Non-pigmented ciliary epithelial cell (primary cell): ENCODE results near the gene RBBP8NL.
"Not testable (repeated sequence)": the region's sequence is repeated elsewhere in the genome, so short reads cannot be mapped to it uniquely, and the experiment has no call there.

Source experiments
- DNase-seq: peaks from one replicate; pipeline ENCODE4 v3.0.0-alpha.2; 2010; ENCODE audit warnings: low read depth

Gene RBBP8NL

DNA sequence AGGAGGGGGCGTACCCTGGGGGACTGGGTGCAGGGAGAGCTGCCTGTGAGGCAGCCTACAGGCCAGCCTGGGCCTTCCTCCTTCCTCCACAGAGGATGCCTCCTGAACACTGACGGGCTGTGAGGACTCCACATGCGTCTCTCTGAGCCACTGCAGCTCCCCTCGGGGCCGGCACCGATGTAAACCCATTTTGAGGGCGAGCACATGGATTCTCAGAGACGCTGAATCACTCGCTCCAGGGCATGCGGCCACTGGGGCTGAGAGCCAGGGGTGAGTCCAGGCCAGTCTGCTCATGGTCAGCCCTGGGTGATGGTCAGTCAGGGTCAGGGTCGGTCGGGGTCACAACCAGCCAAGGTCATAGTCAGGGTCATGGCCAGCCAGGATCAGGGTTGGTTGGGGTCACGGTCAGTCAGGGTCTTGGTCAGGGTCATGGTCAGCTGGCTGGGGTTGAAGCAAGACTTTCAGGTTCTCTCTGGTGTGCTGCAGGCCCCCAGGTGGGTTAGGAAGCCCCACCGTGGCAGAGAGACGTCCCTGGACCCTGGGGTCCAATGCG is 14.7 kb upstream of the RBBP8NL start:
- DNase-seq, result no peak

DNA sequence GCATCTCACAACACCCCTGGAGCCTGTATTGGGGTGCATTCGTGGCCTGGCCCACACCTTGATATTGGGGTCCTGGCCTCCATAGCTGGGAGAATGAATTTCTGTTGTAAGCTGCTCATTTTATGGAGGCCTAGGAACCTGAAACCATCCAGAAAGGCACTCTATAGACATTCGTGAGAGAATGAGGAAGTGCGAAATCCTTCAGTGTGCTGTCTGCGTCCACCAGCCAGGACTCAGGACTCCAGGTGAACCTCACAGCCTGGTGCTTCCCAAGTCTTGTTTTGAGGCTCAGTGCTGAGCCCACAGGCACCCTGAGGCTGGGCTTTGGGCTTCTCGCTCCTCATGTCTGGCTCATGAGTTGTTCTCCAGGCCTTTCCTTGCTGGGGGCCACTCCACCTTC is 11.9 kb upstream of the RBBP8NL start:
- DNase-seq, result no peak

DNA sequence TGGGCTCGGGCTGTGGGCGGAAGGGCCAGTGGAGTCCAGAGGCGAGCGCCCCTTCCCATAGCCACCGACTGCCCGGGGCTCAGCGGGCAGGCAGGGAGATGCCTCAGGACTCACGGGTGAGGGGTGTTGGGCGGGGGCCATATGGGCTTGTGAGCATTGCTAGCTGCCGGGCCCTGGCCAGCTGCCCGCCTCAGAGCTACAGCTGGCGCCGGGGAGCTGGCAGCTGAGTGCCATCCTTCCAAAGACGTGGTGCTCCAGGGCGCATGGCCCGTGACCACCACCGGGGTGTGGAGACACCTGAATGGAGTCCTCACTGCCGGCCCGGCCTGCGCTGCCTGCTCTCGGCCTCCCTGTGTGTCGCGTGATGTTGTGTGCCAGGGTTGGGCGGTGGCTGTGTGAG is 10.6 kb upstream of the RBBP8NL start:
- DNase-seq, result no peak

DNA sequence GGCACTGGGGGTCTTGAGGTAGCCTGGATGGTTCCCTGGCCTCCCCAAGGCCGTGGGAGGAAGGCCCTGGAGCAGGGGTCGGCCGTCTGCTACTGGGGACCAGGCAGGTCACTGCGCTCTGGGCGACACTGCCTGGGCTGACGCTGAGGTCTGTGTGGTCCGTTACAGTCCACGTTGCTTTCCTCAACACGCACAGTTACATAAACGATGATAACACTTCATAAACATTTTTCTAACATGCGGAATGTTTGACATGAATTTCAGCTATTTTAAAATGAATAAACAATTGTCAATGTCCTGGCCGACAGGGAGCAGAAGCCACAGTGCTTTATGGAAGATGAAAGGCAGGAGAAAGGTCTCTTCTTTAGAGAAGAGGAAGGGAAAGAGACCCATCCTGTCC is 10.2 kb upstream of the RBBP8NL start:
- DNase-seq, result no peak

DNA sequence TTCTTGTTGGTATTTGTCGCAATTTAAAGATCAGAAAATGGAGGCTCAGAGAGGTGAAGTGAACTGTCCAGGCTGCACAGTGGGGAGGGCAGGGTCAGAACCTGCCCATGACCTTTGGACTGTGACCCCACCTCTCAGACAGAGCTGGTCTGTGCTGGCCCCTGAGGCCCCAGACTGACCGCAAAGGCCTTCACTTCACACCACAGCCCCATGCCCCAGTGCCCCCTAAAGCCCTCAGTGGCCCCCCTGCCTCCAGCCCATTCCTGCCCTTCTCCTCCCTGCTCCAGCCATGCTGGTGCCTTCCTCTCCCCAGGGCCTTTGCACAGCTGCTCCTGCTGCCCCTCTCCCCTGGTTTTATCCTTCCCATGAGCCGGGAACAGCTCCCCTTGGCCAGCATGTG is 9.4 kb upstream of the RBBP8NL start:
- DNase-seq, result no peak

DNA sequence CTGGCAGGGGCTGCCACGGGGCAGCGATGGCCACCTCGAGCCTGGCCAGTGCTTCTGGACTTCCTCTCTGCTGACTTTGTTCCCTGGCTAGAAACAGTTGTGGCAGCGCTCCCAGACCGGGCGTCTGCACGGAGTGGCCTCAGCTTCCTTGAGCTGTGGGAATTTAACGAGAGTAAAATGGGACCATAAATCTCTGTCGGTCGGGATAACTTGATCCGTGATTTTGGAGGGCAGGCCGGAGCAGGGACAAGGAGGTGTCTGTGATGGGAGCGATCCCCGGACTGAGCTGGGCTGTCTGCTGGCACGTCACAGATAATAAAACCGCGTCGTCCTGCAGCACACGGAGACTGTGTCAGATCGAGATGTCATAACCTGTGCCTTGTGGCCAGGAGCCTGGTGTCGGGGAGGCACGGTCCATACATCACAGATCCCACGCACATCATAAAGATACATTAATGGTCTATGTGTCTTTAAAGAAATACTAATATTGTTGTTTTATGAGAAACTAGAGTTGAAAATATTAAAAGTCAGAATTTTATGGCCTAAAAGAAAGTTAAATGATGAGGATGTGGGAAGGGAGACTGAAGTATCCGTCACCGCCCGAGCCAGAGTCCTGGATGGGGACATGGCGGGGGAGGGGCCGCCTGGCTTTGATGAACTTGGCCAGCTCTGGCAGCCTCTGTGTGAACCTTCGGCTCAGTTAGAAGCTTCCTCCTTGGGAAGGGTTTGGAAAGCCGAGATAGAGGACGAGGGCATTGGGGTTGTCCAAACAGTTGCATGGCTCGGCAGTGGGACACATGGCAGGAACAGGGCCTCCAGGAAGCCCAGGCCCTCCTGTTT is 6.5 kb upstream of the RBBP8NL start:
- DNase-seq, result no peak

DNA sequence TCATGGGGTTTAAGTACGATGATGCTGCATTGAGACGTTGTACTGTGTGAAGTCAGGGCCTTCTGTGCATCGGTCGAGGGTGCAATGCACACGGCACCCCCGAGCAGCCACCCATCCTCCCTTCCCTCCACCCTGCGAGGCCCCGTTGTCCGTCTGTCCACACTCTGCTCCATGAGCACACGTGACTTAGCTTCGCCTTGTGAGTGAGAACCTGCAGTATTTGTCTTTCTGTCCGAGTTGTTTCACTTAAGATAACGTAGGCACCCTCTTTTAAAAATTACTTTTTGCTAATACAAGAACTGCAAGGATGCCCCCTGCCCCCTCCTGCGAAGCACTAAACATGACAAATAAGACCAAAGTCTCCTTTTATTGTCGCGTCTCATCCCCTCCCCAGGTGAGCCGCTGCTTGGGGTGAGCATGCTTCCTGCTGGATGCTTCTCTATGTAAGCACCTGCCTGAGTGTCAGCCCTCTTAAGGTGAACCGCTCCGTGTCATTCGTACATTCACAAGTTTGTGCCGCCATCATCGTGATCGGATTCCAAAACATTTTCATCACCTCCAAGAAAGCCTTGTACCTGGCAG is 3.6 kb upstream of the RBBP8NL start:
- DNase-seq, result no peak

DNA sequence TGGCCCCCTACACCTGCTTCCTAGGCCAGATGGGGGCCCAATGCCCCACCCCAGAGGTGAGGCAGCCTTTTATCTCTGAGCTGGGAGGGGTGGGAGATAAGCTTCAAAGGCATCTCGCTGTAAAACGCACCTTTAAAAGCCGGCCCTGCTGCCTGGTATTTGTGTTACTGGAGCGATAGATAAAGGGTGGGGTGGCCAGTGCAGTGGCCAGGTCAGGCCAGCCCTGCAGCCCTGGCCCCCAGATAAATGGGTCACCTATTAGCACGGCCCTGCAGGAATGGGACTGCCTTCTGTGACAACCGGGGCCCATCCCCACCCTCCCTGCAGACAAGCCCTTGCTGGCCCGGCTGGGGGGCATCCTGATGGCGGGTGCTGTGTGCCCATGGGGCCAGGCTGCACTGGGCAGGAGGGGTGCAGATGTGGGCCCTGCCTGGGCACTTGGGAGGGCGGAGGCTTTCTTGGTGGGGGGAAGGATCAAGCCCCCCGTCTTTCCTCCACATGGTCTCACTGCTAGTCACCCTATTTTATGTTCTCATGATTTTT is 3.0 kb upstream of the RBBP8NL start:
- DNase-seq, result no peak

DNA sequence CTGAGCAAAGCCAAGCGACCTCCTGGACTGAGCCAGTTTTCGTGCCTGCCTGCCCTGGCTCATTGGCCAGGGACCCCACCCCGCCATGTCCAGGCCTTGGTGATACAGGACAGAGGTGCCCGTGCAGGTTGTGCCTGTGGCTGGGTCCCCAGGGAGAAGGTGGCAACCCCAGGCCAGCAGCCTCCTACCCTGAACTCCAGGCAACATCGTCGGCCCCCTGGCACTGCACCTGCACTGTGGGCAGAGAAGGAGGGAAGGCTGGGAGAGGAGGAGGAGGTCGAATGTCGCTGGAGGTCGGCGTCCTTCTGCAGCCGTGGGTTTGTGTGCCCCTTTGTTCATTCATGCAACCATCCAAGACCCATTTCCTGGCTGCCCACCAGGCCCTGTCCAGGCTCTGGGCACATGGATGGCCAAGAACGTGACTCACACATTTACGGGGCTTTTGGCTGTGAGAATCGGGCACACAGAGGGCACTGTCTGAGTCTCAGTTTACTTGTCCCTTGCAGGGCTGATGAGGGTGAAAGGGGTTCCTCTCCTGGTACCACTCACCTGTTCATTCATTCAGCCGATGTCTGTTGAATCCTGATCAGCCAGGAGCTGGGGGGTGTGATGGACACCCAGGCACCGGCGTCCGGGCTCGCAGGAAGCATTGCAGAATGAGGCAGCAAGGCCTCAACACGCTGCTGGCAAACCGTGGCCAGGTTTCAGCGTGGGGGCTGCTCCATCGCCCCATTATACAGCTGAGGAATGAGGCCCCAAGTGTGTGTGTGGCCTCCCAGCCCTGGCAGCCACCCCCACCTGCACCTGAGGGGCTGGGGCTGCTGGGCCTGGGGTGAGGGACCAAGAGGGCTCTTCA is 2.3 kb upstream of the RBBP8NL start:
- no peak for DNase-seq

DNA sequence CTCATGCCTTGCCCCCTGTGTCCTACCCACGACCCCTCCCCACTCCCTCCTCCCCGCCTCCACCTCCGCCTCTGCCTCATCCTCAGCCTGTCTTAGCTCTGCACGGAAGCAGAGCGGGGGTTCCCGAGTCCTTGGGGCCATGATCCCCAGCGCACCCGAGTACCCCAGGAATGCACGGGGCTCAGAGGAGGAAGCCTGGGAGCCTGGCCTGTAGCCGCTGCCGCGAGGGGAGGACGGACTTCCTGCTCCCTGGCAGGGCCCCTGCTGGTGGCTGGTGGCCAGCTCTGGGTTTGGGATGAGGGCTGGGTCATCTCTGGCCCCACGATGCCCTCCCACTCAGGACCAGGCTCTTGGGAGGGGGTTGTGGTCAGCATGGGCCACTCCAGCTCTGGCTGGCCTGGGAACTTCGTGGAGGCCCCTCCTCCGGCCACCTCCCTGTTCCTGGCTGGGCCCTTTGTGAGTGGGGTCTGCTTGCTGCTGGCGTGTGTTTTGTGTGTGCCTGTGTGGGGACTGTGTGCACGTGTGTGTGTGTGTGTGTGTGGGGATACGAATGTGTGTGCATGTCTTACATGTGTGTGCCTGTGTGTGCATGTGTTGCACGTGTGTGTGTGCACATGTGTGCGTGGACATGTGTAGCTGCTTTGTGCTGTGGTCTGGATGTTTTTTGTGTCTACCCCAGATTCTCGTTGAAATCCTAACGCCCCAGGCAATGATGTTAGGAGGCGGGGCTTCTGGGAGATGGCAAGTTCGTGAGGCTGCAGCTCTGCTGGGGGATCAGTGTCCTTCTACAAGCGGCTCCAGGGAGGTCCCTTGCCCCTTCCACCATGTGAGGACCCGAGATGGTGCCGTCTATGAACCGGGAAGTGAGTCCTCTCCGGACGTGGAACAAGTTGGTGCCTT is 1.3 kb upstream of the RBBP8NL start:
- no peak for DNase-seq

DNA sequence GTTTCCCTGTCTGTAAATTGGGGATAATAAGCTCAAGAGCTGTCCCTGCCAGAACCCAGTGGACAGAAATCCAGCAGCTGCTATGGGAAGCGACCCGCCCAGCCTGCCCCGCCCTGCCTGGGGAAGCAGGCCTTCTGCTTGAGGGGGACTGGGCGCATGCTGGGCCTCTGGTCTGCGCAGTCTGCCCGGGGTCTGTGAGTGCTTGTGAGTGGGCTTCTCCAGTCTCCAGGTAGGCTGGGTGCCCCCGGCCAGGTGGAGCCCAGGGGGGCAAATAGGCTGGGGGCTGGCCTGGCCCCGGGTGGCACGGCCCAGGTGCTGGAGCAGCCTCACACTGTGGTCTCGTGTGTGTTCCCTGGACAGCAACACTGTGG is 648 bp upstream of the RBBP8NL start:
- DNase-seq, result no peak

DNA sequence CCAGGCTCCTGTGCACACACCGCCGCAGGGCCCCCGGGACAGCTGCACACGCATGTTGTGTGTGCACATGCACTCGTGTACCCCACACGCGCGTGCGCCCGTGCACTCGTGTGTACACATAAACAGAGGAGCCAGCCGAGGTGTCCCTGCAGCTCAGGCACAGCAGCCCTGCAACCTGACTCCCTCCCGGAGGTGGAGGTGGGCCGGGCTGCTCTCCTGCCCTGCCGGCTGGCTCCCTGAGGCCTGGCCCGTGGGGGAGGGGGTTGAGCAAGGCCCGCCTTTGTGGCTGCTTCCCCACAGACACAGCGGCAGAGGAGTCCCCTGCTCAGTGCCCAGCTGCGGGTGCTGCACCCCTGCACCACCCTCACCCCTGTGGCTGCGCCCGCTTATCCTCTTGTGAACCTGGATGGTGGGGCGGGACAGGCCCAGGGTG is 624 bp downstream of the RBBP8NL start:
- no peak for DNase-seq

DNA sequence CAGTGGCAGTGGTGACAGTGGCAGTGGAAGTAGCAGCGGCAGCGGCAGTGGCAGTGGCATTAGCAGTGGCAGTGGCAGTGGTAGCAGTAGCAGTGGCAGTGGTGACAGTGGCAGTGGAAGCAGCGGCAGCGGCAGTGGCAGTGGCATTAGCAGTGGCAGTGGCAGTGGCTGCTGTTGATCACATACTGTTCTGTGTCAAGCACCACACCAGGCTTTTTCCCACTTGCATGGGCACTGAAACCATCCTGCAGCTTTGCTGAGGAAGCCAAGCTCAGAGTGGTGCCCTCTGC is 1.3 kb downstream of the RBBP8NL start:
- not testable (repeated sequence) for DNase-seq

DNA sequence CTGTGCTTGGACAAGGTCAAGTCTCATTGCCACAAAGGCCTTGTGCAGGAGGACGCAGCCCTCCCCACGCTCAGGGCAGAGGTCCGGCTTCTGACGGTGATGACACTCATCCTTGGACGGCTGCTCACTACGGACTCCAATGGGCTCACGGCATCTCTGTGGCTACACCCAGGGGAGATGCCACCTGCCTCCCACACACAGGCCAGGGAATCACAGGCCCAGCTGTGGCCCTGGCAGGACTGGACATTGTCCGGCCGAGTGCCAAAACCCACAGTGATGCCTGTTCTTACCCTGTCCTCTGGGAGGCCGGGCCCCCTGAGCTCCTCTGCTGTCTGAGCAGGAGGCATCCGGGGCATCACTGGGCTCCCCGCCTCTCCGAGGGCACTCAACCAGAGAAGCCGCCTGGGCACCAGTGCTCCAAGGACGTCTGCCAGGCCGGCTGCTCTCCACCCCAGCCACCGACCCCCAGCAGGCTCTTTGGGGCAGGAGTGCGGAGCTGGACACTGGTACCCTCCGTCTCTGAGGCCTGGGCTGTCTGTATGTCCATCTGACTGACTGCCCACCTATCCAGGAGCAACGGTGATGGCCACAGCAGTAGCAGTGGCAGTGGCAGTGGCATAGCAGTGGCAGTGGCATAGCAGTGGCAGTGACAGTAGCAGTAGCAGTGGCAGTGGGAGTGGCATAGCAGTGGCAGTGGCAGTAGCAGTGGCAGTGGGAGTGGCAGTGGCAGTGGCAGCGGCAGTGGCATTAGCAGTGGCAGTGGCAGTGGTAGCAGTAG is 1.9 kb downstream of the RBBP8NL start:
- DNase-seq, result no peak

DNA sequence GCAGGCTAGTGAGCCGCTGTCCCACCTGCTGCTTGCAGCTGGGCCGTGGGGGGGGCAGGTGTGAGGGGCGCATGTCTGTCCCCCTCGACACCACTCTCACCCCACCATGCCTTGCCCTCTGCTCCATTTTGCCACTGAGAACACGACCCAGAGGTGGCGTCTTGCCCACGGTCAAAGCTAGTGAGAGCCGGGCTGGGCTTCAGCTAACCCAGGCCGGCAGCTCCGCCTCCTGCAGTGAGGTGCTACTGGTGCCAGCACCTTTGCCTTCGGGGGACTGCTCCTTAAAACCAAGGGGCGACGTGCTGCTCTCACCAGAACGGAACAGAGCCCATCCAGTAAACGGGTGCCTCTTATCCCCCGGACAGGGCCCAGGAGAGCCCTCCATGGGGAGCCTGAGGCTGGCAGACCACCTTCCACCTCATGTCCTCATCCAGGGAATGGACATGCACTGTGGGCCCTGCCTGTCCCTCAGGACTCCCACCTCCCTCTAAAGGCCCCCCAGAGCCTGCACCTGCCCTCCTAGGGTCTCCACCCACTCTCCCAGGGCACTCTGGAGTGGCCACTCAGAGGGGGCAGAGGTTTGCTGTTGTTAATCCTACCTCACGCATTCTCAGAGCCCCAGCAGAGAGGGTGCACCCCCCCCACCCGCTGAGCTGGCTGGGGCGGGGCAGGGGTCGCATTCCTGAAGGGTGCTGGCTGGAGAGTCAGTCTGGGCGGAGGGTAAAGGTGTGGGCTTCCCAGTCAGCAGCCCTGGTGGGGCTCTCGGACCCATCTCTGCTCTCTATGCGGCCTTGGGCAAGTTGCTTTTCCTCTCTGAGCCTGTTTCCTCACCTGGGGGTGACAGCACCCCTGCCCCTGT is 2.9 kb downstream of the RBBP8NL start:
- DNase-seq, result no peak

DNA sequence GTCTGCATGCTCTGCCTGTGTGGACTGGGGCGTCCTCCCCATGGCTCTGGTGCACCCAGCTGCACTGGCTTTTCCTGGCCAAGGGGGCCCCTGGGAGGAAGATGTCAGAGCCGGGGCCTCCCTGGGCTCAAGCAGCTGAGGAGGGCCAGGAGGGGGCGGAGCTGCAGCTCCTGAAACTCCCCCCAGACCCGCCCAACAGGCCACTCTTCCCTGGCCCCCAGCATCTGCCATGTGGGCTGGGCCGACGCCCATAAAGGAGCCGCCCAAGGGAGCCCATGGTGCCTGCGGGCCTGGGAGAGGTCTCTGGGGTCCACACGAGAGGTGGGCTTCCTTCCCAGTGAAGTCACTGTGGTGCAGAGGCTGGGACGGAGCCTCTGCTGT is 4.0 kb downstream of the RBBP8NL start:
- DNase-seq, result no peak

DNA sequence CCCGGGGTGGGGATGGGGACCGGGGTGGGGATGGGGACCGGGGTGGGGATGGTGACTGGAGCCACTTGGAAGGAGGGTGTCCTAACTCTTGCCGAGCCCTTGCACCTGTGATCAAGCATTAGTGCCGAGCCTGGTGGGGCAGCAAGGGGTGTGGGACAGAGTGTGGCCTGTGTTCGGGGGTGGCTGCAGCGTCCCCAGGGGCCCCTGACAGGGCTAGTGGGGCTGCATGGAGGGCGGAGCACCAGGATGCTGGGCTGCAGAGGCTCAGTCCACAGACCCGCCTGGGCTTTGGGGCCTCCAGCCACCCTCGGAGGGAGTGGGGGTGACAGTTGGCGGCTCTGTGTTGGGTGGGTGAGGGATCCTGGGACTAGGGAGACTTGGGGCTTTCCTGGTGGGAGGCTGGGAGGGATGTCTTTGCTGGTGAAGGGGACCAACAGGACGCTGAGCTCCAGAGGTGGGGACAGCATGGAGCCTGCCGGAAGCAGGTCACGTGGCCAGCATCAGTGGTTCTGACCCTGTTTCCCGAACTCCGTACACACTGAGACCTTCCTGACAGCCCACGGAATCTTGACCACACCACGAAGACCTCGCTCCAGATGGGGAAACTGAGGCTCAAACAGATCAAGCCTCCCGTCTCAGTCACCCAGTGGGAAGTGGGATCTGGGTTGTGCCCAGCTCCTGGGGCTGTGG is 4.6 kb downstream of the RBBP8NL start:
- DNase-seq, result no peak

DNA sequence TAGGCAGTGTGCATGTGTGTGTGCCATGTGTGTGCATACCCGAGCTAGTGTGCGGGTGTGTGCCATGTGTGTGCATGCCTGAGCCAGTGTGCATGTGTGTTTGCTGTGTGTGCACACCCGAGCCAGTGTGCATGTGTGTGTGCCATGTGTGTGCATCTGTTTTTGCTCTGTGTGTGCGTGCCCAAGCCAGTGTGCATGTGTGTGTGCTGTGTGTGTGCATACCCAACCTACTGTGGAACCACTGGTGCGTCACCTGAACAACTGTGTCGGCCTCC is 5.7 kb downstream of the RBBP8NL start:
- no peak for DNase-seq
